ENCODE measurements around the gene FAM219A.
"Not testable (repeated sequence)": the region's sequence is repeated elsewhere in the genome, so short reads cannot be mapped to it uniquely, and the experiment has no call there.

The FAM219A gene

GRCh38 chr9:34376596-34377403 lies 81.6 kb downstream of the FAM219A start, which contains the start of gene MYORG:
Gene MYORG, minus strand, starts transcription at chr9:34376898. Its CDS starts 3,955 bp downstream, at chr9:34372943.
- peak; percentile 96 for DNase-seq (ENCODE audit: low read depth)

DNA sequence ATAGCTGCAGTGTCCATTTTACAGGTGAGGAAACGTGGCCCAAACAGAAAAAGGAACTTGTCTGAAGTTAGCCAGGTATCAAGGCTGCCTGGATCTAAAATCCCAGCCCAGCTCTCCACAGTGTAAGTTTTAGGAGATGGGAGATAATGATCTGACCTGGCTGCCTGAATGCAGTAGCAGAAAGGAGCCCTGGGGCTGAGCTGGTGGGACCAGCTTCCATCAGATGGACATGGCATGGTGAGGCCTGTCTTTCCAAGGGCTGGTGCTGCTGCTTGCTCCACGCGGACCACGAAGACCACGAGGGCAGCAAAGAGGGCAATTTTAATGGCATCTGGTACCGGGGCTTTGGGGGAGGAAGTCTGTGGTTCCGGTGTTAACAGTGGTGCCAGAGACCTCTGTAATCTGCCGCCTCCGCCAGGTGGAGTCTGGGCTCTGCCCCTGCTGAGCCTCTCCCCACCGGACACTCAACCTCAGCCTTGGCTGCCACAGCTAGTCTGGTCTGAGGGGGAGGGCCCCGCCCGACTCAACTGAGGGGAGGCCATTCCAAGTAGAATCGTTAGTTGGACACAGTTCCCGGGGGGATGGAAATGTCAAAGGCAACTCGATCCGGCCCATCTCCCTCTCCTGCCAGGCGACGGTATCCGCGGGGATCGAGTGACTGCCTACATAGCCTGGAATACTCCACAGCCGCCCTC lies 82.3 kb downstream of the FAM219A start:
- peak; percentile 23 for DNase-seq (ENCODE audit: low read depth)

GRCh38 chr9:34374905-34375552 lies 83.3 kb downstream of the FAM219A start:
- DNase-seq (ENCODE audit: low read depth): no peak

- no peak for DNase-seq (ENCODE audit: low read depth)
These were observed 84.0 kb downstream of the FAM219A start for GRCh38 chr9:34374339-34374738.

DNA sequence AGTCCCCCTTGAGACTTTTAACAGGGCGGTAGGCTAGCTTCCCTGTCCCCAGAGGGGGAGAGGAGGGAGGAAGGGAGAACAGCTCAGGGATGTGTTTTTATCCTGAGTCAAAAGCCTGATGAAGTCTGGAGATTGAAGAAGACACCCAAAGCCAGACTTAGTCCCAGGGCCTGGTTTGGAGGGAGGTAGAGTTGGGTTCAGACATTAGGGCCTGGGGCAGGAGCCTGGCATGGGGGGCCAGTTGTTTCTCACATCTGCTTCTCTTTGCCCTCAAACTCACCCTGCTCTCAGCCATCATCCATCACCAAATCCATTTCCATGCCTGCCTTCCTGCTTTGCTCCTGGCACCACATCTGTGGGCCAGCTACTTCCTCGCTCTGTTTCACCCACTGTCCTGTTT lies 84.6 kb downstream of the FAM219A start:
- no peak for DNase-seq (ENCODE audit: low read depth)

DNA sequence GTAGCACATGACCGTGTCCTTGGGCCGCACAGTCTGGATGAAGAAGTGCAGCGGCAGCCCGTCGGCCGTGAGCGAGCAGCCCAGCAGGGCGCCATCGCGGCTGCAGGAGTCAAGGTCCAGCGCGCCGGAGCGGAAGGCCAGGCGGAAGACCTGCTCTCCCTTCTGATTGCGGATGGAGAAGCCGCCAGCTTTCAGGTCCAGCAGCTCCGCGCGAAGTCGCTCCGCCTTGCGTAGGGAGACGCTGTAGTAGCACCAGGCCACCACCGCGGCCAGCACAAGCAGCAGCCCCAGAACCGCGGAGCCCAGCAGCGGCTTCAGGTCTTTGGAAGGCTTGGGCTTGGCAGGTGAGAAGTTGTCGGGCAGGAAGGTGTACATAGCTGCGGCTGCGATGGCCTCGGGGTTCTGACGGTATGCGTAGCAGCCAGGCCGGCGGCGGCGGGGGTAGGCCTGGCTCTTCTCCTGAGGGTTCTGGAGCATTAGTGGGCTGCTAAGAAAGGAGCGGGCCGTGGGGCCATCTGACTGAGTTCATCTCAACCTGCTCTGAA lies 85.8 kb downstream of the FAM219A start:
- no peak for DNase-seq (ENCODE audit: low read depth)

GRCh38 chr9:34371886-34372466 lies 86.4 kb downstream of the FAM219A start:
- no peak for DNase-seq (ENCODE audit: low read depth)

DNA sequence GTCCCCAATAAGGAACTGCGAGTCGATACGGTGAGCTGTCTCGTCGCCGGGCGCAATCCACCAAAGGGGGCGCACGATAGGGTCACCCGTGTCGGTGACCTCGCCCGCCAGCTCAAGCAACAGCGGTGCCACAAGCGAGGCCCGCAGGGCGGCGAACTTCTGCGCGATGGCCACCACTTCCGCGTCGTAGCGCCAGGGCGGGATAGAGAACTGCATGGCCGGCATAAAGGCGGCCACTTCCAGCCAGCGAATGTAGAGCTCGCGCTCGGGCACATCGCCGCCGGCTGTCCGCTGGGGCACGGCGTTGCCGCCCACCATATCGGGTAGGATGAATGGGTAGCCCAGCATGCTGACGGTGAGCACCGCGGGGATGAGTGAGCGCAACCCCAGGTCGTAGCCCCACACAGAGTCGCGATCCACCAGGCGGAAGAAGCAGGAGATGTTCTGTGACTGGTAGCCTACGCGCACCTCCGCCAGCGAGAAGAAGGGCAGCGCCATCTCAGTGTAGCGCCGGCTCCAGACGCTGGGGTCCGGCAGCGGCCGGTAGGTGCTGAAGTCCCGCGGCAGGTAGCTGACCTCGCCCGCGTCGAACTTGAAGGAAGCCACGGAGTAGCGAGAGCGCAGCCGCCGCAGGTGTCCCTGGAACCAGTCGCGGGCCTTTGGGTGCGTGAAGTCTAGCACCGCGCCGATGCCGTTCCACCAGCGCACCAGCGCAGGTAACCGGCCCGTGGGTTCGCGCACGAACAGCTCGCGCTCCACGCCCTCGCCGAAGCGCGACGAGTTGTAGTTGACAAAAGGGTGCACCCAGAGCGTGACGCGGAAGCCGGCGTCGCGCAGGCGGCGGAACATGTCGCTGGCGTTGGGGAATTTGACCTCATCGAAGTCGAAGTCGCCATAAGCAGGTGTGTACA lies 87.1 kb downstream of the FAM219A start:
- DNase-seq (ENCODE audit: low read depth): no peak

GRCh38 chr9:34370335-34370969 lies 87.9 kb downstream of the FAM219A start:
- no peak for DNase-seq (ENCODE audit: low read depth)

DNA sequence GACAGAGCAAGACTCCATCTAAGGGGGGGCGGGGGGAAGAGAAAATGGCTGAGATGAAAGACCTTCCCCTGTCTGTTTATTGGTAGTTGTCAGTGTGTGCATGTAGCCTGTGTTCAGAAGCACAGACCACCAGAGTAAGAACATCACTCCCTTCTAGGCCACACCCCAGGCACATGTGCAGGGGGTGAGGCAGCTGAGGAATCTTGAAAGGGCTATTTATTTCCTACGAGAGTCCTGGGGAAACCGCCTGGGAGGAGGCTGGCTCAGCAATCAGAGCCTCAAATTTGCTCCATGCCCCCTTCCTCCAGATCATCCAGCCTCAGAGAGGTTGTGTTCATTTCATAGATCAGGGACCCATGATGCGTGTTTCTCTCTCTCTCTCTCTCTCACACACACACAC lies 88.7 kb downstream of the FAM219A start:
- DNase-seq (ENCODE audit: low read depth): no peak

GRCh38 chr9:34368796-34369195 lies 89.6 kb downstream of the FAM219A start:
- not testable (repeated sequence) for DNase-seq (ENCODE audit: low read depth)

DNA sequence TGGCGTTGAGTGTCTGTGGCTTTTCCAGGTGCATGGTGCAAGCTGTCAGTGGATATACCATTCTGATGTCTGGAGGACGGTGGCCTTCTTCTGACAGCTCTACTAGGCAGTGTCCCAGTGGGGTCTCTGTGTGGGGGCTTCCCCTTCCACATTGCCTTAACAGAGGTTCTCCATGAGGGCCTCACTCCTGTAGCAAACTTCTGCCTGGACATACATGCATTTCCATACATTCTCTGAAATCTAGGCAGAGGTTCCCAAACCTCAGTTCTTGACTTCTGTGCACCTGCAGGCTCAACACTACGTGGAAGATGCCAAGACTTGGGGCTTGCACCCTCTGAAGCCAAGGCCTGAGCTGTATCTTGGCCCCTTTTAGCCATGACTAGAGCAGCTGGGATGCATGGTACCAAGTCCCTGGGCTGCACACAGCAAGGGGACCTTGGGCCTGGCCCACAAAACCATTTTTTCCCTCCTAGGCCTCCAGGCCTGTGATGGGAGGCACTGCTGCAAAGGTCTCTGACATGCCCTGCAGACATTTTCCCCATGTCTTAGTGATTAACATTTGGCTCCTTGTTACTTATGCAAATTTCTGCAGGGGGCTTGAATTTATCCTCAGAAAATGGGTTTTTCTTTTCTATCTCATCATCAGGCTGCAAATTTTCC lies 90.5 kb downstream of the FAM219A start:
- not testable (repeated sequence) for DNase-seq (ENCODE audit: low read depth)

DNA sequence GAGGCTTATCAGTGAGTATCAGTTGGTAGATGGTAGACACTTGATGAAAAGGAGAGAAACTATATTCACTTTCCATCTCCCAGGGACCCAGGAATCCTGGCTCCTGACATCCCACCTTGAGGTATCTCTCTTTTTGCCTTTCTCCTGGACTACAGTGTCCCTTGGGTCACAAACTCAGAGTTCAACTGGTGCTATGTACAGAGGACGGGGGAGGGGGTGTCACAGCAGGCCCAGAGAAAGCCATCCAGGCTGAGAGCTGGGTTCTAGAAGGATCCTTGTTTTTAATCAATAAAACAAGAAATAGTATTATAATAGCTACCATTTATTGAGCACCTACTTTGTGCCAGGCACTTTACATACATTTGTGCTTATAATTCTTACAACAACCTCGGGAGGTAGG lies 92.0 kb downstream of the FAM219A start:
- DNase-seq (ENCODE audit: low read depth): no peak

GRCh38 chr9:34365282-34365681 lies 93.1 kb downstream of the FAM219A start:
- DNase-seq (ENCODE audit: low read depth): no peak

DNA sequence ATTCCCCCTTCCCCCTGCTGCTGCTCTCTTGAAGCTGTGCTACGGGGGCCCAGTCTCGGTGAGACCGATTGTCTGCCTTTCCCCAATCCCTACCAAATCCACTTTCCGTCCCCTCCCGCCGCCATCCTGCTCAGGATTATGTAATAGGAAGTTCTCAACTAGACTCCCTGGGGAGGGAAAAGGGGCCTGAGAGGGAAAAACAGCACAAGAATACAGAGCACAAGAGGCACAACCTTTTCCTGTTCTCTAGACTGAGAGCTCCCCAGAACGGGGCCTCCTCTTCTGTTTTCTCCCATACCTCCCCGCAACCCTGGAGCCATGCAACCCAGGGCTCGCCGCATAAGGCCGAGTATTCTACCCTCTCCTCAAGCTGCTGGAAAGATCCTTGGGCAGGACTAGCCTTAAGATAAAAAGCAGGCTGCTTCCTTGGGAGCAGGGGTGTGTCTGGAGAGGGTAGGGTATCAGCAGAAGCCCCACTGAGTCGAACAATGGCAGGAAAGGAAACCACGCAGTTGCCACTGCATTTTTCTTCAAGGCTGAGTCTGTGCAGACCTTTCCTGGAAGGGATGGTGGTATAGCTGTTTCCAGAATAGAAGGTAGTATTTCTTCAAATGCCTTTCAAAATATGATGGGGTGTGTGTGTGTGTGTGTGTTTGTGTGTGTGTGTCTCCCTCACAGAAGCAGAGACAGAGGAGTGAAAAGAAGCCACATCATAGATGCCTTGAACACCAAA lies 94.6 kb downstream of the FAM219A start:
- no peak for DNase-seq (ENCODE audit: low read depth)

DNA sequence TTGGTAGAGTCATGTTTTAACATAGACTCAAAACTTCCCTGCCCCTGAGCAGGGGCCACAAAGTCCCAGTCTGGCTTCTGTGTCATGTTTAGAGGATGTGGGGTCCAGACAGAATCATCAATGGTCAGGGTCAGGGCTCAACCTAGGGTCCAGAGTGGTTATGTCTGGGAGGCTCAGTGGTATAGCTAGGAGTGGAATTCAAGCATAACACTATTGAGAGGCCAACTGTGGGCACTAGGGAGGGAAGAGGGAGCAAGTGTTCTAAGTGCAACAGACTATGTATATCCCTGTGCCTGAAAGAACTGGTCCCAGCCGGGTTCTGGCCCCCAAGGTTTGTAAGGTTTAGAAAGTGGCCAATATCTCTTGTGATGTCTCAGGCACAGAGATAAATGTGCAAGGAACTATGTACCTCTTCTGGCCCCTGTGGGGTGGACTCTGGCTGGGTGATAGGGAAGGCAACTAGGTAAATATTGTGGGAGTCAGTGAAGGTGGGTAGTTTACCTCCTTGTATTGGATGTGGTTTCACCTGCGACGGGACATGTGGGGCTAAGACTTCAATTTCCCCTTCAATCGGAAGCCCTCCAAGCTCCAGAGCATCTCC lies 95.7 kb downstream of the FAM219A start:
- DNase-seq (ENCODE audit: low read depth): no peak

DNA sequence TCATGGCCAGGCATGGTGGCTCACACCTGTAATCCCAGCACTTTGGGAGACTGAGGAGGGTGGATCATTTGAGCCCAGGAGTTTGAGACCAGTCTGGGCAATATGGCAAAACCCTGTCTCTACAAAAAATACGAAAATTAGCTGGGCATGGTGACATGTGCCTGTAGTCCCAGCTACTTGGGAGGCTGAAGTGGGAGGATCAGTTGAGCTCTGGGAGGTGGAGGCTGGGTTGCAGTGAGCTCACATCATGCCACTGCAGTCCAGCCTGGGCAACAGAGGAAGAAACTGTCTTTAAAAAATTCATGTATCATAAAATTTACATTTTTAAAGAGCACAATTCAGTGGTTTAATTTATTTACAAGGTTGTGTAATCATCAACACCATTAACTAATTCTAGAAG lies 105.4 kb downstream of the FAM219A start:
- DNase-seq (ENCODE audit: low read depth): not testable (repeated sequence)

GRCh38 chr9:34352122-34352652 lies 106.2 kb downstream of the FAM219A start:
- not testable (repeated sequence) for DNase-seq (ENCODE audit: low read depth)

- DNase-seq (ENCODE audit: low read depth): no peak
These were observed 109.0 kb downstream of the FAM219A start for GRCh38 chr9:34349324-34349723.

Measured in activated T-cell treated with anti-CD3 and anti-CD28 coated beads for 48 hours (primary cell).